ENCODE measurements around the gene CALR. TPM values are rescaled to one million over a fixed set of nuclear protein-coding genes. Genes with fewer than 3 reads are reported as not detected.
A peak's percentile ranks its signal among the peaks of the same experiment; 100 is the strongest.

Gene CALR
- total and polyA plus RNA-seq, 7 donors = 124 to 273 (median 170) TPM

DNA sequence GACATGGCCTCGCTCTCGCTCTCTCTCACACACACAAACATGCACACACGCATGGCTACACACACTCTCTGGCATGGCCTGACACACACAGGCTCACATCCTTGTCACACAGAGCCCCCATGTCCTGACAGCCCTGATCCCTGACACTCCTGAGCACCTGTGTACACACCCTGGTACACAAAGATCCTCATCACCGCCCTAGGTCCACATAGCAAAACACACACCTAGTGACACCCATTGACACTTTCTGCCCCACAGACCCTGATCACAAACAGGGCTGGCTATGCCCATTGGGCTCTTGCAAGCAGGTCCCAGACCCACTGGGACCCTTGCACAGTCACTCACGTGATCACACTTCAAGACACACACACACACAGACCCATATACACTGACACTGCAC, 52.9 kb downstream of the CALR start:
- ATAC-seq (no peak), DNase-seq (no peak)
- 95 to 98% (median 96%) methylated on average over 5 of the region's 5 CpGs for WGBS, 3 donors
- Histone ChIP-seq H3K36me3 (ENCODE audit: insufficient read depth in 1 of 2, low read depth in 1 of 2) (no peaks in the 10 kb centered on the region), H3K9me3 (no peaks in the 10 kb centered on the region), H3K4me1 (no peaks in the 10 kb centered on the region), H3K27me3 (ENCODE audit: insufficient read depth in 3 of 3, low read length in 2 of 3) (no peaks in the 10 kb centered on the region), H3K27ac (no peak overlapping the region), H3K4me3 (no peak overlapping the region)
- intact Hi-C loops (cut with DNase I) = no loop called here
- TF ChIP-seq, protein P1, sequence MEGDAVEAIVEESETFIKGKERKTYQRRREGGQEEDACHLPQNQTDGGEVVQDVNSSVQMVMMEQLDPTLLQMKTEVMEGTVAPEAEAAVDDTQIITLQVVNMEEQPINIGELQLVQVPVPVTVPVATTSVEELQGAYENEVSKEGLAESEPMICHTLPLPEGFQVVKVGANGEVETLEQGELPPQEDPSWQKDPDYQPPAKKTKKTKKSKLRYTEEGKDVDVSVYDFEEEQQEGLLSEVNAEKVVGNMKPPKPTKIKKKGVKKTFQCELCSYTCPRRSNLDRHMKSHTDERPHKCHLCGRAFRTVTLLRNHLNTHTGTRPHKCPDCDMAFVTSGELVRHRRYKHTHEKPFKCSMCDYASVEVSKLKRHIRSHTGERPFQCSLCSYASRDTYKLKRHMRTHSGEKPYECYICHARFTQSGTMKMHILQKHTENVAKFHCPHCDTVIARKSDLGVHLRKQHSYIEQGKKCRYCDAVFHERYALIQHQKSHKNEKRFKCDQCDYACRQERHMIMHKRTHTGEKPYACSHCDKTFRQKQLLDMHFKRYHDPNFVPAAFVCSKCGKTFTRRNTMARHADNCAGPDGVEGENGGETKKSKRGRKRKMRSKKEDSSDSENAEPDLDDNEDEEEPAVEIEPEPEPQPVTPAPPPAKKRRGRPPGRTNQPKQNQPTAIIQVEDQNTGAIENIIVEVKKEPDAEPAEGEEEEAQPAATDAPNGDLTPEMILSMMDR (IDR thresholded peaks at IDR 0.05) = no peak

DNA sequence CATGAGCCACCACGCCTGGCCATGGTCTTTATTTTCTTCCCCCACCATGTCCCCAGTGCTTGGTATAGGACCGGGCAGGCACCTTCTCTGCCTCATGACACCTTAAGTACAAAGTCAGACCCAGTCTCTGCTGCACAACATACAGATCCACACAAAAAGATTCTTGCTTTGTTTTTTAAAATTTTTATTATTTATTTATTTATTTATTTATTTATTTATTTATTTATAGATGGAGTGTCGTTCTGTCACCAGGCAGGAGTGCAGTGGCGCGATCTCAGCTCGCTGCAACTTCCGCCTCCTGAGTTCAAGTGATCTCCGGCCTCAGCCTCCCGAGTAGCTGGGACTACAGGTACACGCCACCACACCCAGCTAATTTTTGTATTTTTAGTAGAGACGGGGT, 54.3 kb downstream of the CALR start:
- DNase-seq = no peak
- Histone ChIP-seq H3K9me3 (no peaks in the 10 kb centered on the region), H3K4me3 (no peak overlapping the region), H3K27ac (peak overlapping the region; percentile 85), H3K4me1 (peaks cover 6% of the 10 kb centered on the region), H3K36me3 (ENCODE audit: insufficient read depth in 1 of 2, low read depth in 1 of 2) (no peaks in the 10 kb centered on the region), H3K27me3 (ENCODE audit: insufficient read depth in 3 of 3, low read length in 2 of 3) (no peaks in the 10 kb centered on the region)
- intact Hi-C loops (cut with DNase I) = no loop called here
- WGBS, 3 donors = 93 to 96% (median 94%) methylated on average over 11 of the region's 11 CpGs
- TF ChIP-seq, protein P1 (IDR thresholded peaks at IDR 0.05) = no peak
- no peak for ATAC-seq

DNA sequence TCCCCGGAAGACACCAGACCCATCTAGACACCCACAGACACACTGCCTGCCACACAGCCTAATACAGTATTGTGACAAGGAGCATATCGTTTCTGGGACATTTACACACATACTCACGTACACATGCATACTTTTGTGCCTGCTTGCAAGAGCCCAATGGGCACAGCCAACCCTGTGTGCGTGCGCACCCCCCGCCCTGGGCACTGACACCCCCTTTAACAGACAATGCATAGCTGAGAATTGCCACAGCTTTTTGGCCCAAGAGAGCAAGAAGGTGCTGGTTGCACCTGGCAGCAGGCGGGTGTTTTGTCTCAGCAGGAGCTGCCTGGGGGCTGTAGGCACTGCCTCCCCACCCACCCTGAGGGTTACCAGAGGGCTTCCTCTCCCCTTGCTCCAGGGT, 55.2 kb downstream of the CALR start:
- H3K4me3 ChIP-seq = no peak overlapping the region
- ATAC-seq (no peak), DNase-seq (no peak)
- no peaks in the 10 kb centered on the region for H3K9me3 ChIP-seq
- H3K27me3 ChIP-seq (ENCODE audit: insufficient read depth in 3 of 3, low read length in 2 of 3) = no peaks in the 10 kb centered on the region
- peak overlapping the region; percentile 85 for H3K27ac ChIP-seq
- intact Hi-C loops (cut with DNase I) = no loop called here
- H3K36me3 ChIP-seq (ENCODE audit: insufficient read depth in 1 of 2, low read depth in 1 of 2) = peaks cover 0 to under 1% of the 10 kb centered on the region in 2 donors
- H3K4me1 ChIP-seq = peaks cover 14% of the 10 kb centered on the region
- 81 to 93% (median 84%) methylated on average over 7 of the region's 7 CpGs for WGBS, 3 donors
- TF ChIP-seq, protein P1 (IDR thresholded peaks at IDR 0.05) = no peak

Other genes with a start within 250 kb of the CALR start
- 1 to 10 TPM; 1.2 to 2.2 (median 1.6) TPM for gene FBXW9, start 242.0 kb upstream of the CALR start, total RNA-seq
- gene FBXW9, start 242.0 kb upstream of the CALR start, polyA plus RNA-seq = 1 to 10 TPM; 4.1 to 9.2 (median 4.4) TPM
- 10 to 100 TPM; 29.0 to 48.1 (median 37.3) TPM for gene TNPO2, start 214.7 kb upstream of the CALR start, total RNA-seq
- 10 to 100 TPM; 17.4 to 31.2 (median 28.6) TPM for gene TNPO2, start 214.7 kb upstream of the CALR start, polyA plus RNA-seq
- gene TRIR, start 203.9 kb upstream of the CALR start, total RNA-seq = 100 to 1,000 TPM in 3 of 4 donors, 10 to 100 TPM in 1; 78.6 to 124 (median 108) TPM
- 100 to 1,000 TPM; 183 to 309 (median 187) TPM for gene TRIR, start 203.9 kb upstream of the CALR start, polyA plus RNA-seq
- 10 to 100 TPM; 43.0 to 52.8 (median 51.0) TPM for gene GET3, start 201.1 kb upstream of the CALR start, total RNA-seq
- gene GET3, start 201.1 kb upstream of the CALR start, polyA plus RNA-seq = 100 to 1,000 TPM in 1 of 3 donors, 10 to 100 TPM in 2; 75.6 to 135 (median 98.5) TPM
- not detected for gene BEST2, start 186.8 kb upstream of the CALR start, total RNA-seq
- gene BEST2, start 186.8 kb upstream of the CALR start, polyA plus RNA-seq = under 1 TPM; 0.04 to 0.37 (median 0.08) TPM
- 10 to 100 TPM; 20.3 to 33.0 (median 23.8) TPM for gene HOOK2, start 163.1 kb upstream of the CALR start, total RNA-seq
- 10 to 100 TPM; 11.3 to 21.7 (median 19.0) TPM for gene HOOK2, start 163.1 kb upstream of the CALR start, polyA plus RNA-seq
- gene JUNB, start 147.1 kb upstream of the CALR start, total RNA-seq = 100 to 1,000 TPM in 2 of 4 donors, 10 to 100 TPM in 2; 29.2 to 217 (median 73.6) TPM
- gene JUNB, start 147.1 kb upstream of the CALR start, polyA plus RNA-seq = 100 to 1,000 TPM in 1 of 3 donors, 10 to 100 TPM in 2; 25.1 to 145 (median 31.9) TPM
- 100 to 1,000 TPM; 273 to 419 (median 370) TPM for gene PRDX2, start 136.8 kb upstream of the CALR start, total RNA-seq
- 100 to 1,000 TPM; 329 to 535 (median 396) TPM for gene PRDX2, start 136.8 kb upstream of the CALR start, polyA plus RNA-seq
- gene THSD8, start 136.5 kb upstream of the CALR start, total RNA-seq = 1 to 10 TPM in 3 of 4 donors, under 1 TPM in 1; 0.92 to 3.2 (median 2.0) TPM
- gene THSD8, start 136.5 kb upstream of the CALR start, polyA plus RNA-seq = 1 to 10 TPM; 1.9 to 2.5 (median 2.0) TPM
- 1 to 10 TPM; 2.4 to 5.0 (median 3.0) TPM for gene RNASEH2A, start 132.0 kb upstream of the CALR start, total RNA-seq
- 1 to 10 TPM; 3.6 to 9.0 (median 8.6) TPM for gene RNASEH2A, start 132.0 kb upstream of the CALR start, polyA plus RNA-seq
- not detected for gene RTBDN, start 104.0 kb upstream of the CALR start, total RNA-seq
- gene RTBDN, start 104.0 kb upstream of the CALR start, polyA plus RNA-seq = under 1 TPM in 1 of 3 donors, not detected in 2; 0.05 TPM
- not detected for gene MAST1, start 100.1 kb upstream of the CALR start, total RNA-seq
- under 1 TPM; 0.09 to 0.13 (median 0.10) TPM for gene MAST1, start 100.1 kb upstream of the CALR start, polyA plus RNA-seq
- gene DNASE2, start 57.2 kb upstream of the CALR start, total RNA-seq = 10 to 100 TPM in 2 of 4 donors, 1 to 10 TPM in 2; 5.5 to 23.0 (median 13.1) TPM
- gene DNASE2, start 57.2 kb upstream of the CALR start, polyA plus RNA-seq = 10 to 100 TPM in 1 of 3 donors, 1 to 10 TPM in 2; 5.9 to 14.8 (median 7.5) TPM
- under 1 TPM in 2 of 4 donors, not detected in 2; 0.34 to 0.37 TPM for gene KLF1, start 51.4 kb upstream of the CALR start, total RNA-seq
- gene KLF1, start 51.4 kb upstream of the CALR start, polyA plus RNA-seq = under 1 TPM in 1 of 3 donors, not detected in 2; 0.18 TPM
- gene GCDH, start 47.4 kb upstream of the CALR start, total RNA-seq = 10 to 100 TPM; 18.9 to 45.2 (median 31.2) TPM
- gene GCDH, start 47.4 kb upstream of the CALR start, polyA plus RNA-seq = 10 to 100 TPM; 21.1 to 28.8 (median 21.9) TPM
- gene SYCE2, start 19.3 kb upstream of the CALR start, total RNA-seq = not detected
- gene SYCE2, start 19.3 kb upstream of the CALR start, polyA plus RNA-seq = under 1 TPM in 1 of 3 donors, not detected in 2; 0.05 TPM
- gene FARSA, start 4.9 kb upstream of the CALR start, total RNA-seq = 10 to 100 TPM; 45.9 to 65.1 (median 59.1) TPM
- gene FARSA, start 4.9 kb upstream of the CALR start, polyA plus RNA-seq = 100 to 1,000 TPM in 1 of 3 donors, 10 to 100 TPM in 2; 61.6 to 161 (median 93.3) TPM
- gene RAD23A, start 7.3 kb downstream of the CALR start, total RNA-seq = 100 to 1,000 TPM; 424 to 704 (median 500) TPM
- gene RAD23A, start 7.3 kb downstream of the CALR start, polyA plus RNA-seq = 100 to 1,000 TPM; 403 to 801 (median 728) TPM
- 10 to 100 TPM; 22.4 to 35.6 (median 29.3) TPM for gene GADD45GIP1, start 18.6 kb downstream of the CALR start, total RNA-seq
- 100 to 1,000 TPM in 1 of 3 donors, 10 to 100 TPM in 2; 50.6 to 119 (median 62.5) TPM for gene GADD45GIP1, start 18.6 kb downstream of the CALR start, polyA plus RNA-seq
- under 1 TPM in 1 of 4 donors, not detected in 3; 0.26 TPM for gene DAND5, start 31.0 kb downstream of the CALR start, total RNA-seq
- gene DAND5, start 31.0 kb downstream of the CALR start, polyA plus RNA-seq = not detected
- 100 to 1,000 TPM; 220 to 347 (median 268) TPM for gene NFIX, start 56.9 kb downstream of the CALR start, total RNA-seq
- gene NFIX, start 56.9 kb downstream of the CALR start, polyA plus RNA-seq = 100 to 1,000 TPM in 1 of 3 donors, 10 to 100 TPM in 2; 22.2 to 158 (median 43.8) TPM
- gene LYL1, start 164.2 kb downstream of the CALR start, total RNA-seq = 1 to 10 TPM; 2.1 to 4.6 (median 3.2) TPM
- 1 to 10 TPM; 1.1 to 3.4 (median 1.1) TPM for gene LYL1, start 164.2 kb downstream of the CALR start, polyA plus RNA-seq
- 10 to 100 TPM; 31.6 to 45.3 (median 35.1) TPM for gene TRMT1, start 178.1 kb downstream of the CALR start, total RNA-seq
- gene TRMT1, start 178.1 kb downstream of the CALR start, polyA plus RNA-seq = 10 to 100 TPM; 42.3 to 87.1 (median 45.4) TPM
- 10 to 100 TPM; 32.1 to 48.9 (median 37.9) TPM for gene NACC1, start 179.7 kb downstream of the CALR start, total RNA-seq
- gene NACC1, start 179.7 kb downstream of the CALR start, polyA plus RNA-seq = 10 to 100 TPM; 11.9 to 63.4 (median 45.8) TPM
- gene STX10, start 211.8 kb downstream of the CALR start, total RNA-seq = 10 to 100 TPM; 18.5 to 20.4 (median 19.3) TPM
- gene STX10, start 211.8 kb downstream of the CALR start, polyA plus RNA-seq = 10 to 100 TPM; 34.5 to 63.3 (median 43.6) TPM
- 10 to 100 TPM; 16.8 to 31.2 (median 29.9) TPM for gene IER2, start 211.8 kb downstream of the CALR start, total RNA-seq
- gene IER2, start 211.8 kb downstream of the CALR start, polyA plus RNA-seq = 10 to 100 TPM; 12.9 to 62.7 (median 18.2) TPM